NT2/D1 (cell line): ENCODE data around the gene AKAP6.

ENCODE experiments used
- SUZ12 ChIP-seq: IDR thresholded peaks from 2 replicates; pipeline ENCODE4 v1.6.1; 2011; ENCODE audit not compliant: insufficient read length, insufficient read depth; ENCODE audit errors: extremely low read depth
- YY1 ChIP-seq: IDR thresholded peaks from 2 replicates; pipeline ENCODE4 v1.6.1; 2011; ENCODE audit not compliant: insufficient read length, insufficient read depth
- ZNF274 ChIP-seq: IDR thresholded peaks from 2 replicates; pipeline ENCODE4 v1.6.1; 2011; ENCODE audit warnings: mild to moderate bottlenecking, low read depth, low read length

DNA sequence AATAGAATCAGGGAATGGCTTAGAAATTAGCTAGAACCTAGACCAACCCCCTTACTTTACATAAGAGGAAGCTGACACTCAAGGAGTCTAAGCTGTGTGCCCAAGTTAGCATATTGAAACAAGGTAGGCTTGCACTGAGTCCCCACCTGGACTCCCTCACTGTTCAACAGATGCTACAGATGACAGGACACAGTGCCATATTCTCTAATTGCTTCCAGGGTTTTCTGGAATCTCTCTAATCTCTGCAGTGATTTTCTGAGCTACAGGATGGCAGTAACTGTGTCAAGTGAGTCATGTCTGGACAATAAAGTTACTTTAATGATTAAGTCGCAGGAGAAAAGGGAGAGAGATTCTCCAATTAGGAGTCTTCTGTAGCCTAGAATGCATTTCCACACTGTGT lies 35.8 kb downstream of the AKAP6 start:
- no peak for TF ChIP-seq ZNF274
- no peak for TF ChIP-seq SUZ12
- TF ChIP-seq YY1, result no peak
